Suppressor macrophage treated with lipopolysaccharide for 1 hour (primary cell): ENCODE data around the gene METAP2.

Source experiments
- DNase-seq, 3 donors: peaks; one replicate each; pipeline ENCODE4 v3.0.0-alpha.2; 2020 to 2022

The METAP2 gene

GRCh38 chr12:95551913-95552516 is 78.1 kb downstream of the METAP2 start:
- DNase-seq = no peak

- DNase-seq = peak; percentile 32 to 46 (median 44)
Measured at GRCh38 chr12:95553197-95553943, 79.4 kb downstream of the METAP2 start.

GRCh38 chr12:95554532-95555071 is 80.7 kb downstream of the METAP2 start:
- no peak for DNase-seq

- DNase-seq = no peak
Measured at GRCh38 chr12:95557625-95558024, 83.7 kb downstream of the METAP2 start.
